NCI-H1048 (cell line): ENCODE measurements around the gene HCFC1.
A peak's percentile ranks its signal among the peaks of the same experiment; 100 is the strongest.

Experiments
- DNase-seq: peaks from one replicate; lab custom pipeline; 2025; lab: John Stamatoyannopoulos, UW

Gene HCFC1

DNA sequence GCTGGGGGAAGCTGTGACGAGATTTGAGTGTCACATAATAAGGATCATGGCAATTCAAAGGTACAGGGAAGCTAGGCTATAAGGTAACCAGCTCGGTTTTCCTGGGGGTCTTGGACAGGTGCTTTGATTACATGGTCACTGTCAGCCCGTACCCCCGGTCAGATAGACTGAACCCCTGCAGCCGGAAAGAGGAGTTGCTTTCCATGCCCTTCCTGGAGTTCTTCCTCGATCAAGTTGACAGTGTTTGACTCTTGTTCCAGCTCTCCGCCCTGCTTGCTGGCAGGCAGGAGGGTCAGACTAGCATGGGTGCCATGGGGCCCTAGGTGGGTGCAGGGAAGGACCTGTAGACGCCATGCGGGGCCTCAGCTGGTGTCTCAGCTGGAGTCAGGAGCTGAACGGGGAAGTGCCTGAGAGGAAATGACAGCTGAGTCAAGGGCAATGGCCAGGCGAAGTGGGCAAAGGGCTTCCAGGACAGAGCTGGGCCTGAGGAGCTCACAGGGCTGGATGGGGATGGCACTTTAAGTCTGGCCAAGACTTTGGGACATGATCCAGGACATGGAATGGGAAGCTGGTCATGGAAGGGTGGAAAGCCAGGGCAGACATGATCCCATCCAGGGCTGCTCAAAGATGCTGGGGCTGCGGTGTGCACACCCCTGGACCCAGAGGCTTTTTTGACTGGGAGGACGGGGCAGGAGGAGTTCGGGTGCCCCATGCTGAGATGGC, 2.5 kb upstream of the HCFC1 start:
- DNase-seq = no peak

DNA sequence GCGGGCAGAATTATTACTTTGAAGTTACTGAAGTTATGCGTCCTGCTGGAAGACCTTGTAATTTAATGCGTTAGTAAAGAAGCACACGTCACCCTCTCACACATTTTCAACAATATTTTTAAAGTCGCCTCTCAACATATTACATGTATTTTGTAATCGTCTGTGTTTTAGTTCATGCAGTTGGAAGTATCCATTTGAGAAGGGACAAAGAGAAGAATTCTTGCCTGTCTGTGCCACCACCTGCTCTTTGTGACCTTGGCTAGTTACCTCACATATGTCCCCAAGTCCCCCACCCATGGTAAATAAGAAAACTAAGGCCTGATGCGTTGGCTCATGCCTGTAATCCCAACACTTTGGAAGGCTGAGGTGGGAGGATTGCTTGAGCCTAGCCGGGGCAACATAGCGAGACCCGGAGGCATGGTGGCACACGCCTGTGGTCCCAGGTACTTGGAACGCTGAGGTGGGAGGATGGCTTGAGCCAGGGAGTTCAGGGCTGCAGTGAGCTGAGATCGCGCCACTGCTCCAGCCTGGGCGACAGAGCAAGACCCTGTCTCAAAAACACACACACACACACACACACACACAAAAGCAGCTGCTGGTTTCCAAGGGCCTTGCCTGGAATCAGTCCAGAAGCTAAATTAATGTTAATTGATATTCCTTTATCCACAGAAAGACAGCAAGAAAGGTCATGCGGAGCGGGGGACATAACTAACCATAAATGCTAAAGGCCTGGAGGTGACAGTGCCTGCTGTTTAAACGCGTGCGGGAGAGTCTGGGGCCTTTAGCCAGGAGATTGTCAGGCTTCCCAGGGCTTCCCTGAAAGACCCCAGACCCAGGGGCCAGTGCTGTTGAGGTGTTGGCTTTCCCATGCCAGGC, 1.7 kb upstream of the HCFC1 start:
- DNase-seq = no peak

DNA sequence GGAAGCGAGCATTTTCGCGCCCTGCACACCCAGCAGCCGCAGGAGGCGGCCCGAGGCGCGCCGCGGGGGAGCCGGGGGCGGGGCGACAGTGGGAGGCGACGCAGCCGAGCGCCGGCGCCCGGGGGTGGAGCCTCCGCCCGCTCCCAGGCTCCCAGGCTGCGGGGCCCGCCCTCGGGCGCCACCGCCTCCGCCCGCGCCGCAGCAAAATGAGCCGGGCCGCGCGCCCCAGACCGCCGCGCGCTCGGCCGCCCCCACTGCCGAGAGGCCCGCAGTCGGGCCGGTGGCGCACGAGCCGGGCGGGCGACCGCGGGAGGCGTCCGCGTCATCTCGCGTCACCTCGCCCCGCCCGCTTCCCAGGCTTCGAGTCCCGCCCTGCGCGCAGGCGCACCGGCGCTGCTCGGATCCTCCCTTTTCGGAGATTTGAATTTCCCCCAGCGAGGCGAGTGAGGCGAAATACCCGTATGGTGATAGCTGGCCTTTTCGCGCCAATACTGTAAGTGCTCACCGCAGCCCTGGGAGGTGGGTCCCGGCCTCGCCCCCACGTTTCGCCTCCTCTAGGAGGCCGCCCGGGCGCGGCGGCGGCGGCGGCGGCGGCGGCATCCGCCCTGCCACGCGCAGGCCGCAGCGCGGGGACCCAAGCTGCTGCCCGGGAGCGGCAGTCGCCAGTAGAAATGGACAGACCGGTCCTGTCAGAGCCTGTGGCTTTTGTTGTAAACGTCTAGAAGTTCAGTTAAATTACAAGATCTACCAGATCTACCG, 929 bp upstream of the HCFC1 start, which contains the start of gene TMEM187:
Gene TMEM187, plus strand, starts transcription at position 387 of the 759 bp plus-strand sequence. CDS start 9,309 bp downstream, outside the sequence.
- peak; percentile 67 for DNase-seq

DNA sequence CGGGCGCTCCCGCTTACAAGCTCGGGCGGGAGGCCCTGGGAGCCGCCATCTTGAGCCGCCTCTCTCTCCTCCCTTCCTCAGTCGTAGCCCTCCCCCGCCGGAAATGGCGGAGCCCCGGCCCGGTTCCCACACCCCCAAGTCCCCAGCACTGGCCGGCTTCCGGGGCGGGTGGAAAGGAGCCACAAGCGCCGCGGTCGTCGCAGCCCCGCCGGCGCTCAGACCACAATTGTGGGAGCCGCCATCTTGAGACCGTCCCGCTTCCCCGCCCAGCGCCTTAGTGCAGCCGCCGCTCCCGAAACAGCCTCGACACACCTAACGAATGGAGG, 531 bp downstream of the HCFC1 start:
- DNase-seq = peak; percentile 15

DNA sequence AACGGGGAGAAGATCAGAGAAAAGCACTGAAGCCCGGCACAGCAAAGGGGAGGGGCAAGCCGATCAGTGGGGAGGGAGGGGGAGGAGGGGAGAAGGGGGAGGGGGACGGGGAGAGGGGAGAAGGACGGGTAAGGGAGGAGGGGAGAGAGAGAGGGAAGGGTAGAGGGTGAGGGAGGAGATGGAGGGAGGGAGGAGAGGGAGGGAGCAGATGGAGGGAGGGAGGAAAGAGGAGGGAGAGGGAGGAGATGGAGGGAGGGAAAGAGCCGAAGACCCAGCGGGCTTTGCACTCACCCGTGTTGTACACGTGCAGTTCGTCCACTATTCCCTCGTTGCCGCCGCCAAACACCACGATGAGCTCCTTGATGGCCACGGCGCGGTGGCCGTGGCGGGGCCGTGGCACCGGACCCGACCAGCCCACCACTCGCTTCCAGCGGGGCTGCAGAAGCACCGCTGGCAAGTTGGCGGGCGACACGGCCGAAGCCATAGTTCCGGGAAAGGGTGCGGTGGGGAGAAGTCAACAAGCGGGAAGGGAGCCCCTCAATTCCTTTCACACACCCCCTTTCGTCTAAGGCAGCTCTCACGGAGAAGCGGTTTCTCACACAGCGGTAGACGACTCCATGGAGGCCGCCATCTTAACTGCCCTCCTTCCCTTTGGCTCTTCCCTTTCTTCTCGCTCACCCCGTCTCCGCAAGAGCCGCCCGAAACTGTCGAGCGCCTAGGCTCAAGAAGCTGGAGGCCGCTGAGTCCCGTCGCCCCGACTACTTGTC, 1.1 kb downstream of the HCFC1 start:
- no peak for DNase-seq

DNA sequence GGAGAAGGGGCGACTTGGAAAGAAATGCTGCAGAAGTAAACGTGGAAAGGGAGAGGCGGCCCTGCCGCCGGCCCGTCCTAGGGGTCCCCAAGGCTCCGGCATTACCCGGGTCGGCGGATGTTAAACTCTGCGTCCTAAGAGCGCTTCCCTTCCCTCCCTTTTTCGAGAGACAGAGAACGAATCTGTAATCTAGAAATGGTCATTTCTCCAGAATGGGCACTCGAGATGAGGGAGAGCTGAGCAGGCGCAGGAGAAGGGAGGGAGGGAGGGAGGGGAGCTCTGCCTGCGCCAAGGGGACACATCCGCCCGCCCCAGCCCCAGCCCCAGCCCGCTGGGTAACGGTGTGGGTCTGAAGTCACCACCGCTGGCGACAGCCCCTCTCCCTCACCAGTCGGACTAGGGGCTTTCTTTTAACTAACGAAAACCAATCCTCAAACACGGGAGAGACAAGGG, 1.7 kb downstream of the HCFC1 start:
- no peak for DNase-seq

DNA sequence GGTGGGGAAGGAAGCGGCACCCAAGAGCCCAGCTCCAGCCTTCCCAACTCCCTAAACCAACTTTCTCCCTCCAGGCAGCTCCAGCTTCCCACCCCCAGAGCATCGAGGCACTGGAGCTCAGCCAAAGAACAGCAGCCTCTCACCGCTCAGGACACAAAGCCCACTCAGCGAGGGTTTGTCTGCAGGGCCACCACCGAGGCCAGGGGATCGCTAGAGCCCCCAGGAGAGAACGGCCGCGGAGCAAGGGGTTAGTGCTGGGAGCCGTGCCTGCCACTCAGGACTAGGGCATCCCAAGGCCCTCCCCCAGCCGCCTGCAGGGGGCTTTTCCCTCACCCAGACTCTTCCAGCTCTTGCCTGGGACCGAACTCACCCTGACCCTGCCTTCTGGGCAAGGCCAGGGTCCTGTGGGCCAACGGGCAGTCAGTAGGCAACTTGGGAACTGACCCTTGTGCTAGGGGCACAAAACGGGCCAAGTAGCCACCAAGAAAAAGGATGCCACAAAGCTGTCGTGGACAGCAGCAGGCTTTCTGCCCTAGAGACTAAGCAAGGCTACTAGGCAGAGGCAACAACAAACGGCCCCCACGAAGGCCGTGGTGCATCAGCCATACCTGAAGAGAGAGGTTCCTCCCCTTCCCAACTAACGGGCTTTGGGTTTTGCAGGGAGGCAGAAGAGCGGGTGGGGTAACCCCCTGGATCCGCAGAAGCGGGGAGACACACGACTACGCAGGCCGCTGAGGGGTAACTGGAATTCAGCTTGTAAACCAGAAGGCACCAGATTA, 2.3 kb downstream of the HCFC1 start:
- no peak for DNase-seq

DNA sequence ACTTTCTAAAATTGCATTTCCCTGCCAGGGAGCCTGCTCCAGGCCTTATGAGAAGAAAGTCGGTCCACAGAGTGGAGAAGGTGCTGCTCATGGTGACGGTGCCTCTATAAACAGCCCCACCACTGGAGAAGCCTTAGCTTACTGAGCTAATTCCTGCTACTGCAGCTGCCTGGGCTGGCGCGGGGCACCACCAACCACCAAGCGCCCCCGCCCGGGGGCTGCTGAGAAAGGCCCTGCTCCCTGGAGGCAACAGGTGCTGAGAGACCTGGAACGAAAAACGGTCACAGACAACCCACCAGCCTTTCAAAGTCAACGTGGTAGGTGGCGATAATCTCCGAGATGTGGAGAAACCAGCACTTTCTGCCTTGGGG, 2.9 kb downstream of the HCFC1 start:
- DNase-seq = no peak

DNA sequence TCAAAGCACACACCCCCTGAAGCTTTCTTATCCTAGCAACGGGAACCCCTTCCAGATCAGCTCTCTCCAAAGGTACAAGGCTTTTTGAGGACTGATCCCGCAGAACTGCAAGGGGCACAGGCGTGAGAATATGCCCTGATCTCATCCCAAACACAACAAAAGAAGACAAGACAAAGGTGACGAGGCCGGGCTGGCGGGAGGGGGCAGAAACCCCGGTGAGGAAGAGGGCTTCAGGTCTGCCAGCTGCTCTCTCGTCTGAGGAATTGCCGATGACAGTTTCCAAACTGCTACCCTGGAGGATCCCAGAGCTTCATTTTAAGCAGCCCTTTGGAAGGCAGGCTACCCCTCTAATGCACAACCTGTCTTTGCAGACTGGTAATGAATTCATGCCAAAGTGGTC, 3.4 kb downstream of the HCFC1 start:
- DNase-seq = no peak

DNA sequence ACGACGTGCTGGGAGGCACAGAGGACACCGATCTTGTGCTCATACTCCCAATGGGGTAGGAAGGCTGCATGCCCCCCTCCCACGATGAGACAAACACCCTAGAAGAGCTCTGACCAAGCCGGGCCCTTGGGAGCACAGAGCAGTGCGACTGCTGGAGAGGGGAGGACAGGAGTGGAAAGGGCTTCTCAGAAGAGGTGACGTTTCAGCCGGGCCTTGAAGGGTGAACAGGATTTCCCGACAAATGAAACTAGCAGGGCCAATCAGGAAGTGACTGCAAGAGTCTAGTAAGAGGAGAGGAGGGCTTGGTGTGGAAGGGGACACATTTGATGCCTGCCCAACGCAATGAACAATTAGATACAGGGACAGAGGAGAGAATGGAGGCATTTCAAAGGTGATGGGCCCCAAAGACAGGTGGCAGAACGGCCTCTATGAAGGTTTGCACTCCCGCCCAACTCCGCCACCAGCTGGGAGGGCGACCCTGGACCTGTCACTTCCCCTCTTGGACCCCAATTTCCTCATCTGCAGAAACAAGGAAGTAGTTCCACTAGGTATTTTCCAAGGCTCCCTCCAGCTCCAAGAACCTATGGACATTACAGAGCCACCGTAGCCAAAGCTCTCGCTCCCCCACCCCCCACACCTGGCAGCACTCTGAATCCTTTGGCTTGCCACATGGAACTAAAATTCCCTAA, 3.9 kb downstream of the HCFC1 start:
- no peak for DNase-seq

DNA sequence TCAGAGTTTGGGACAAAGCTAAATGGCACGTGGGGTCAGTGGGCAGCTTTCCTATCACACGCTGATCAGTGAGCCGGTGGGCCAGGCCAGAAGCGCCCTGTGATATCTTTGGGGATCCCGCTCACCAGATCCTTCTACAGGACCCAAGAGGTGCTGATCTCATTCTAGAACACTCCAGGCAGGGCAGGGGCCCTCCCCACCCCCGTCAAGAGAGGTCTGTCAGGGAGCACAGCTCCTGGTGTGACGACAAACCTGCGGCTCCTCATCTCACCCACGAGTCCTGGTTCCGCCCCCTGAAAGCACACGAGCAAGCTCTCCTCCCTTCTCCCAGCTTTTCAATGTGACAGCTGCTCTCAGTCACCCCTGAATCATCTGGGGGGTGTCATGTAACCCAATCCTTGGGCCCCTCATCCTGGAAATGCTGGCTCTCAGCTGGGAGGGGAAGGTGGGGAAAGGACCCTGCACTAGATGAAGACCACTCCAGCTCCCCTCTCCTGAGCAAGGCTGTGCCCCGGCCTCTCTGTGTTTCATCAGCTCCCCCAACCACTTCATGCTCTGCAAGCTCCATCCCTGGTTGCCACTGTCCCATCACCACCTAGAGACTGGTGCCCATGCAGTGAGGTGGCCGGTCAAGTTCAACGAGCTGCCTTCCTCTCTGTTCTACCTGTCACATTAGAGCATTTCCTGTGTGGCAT, 4.6 kb downstream of the HCFC1 start:
- no peak for DNase-seq

DNA sequence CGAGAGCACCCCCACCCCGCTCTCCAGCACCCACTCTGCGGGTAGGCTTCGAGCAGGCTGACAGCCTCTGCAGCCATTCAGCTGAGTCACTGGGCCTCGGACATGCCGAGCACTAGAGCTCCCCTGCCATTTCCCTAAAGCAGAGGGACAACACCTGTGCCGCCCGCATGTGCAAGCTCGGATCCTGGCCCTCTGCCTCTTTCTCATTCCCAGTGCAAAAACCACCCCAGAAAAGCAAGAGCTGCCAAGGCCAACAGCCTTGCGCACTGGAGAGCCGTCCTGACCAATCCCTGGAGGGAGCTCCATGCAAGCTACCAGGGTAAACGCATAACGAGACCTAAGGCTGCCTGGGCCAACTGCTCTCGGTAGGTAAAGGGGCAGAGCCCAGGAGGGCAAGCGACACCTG, 5.3 kb downstream of the HCFC1 start:
- no peak for DNase-seq

DNA sequence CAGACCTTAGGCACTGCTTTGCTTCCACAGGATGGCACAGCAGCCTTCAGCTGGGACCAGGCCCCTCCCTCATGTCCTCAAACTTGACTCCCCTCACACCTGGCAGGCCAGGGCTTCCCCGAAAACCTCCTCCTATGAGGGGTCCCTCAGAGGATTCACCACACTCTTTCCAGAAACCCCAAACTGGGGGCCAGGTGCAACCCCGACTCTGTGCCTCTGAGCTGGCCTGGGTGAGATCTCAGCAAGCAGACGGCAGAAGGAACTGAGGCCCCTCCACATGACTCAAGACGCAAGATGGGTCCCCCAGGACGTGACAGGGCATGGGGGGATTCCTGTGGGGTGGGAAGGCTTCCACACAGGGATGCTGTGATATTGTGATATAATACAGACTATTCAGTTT, 6.2 kb downstream of the HCFC1 start:
- DNase-seq = no peak

DNA sequence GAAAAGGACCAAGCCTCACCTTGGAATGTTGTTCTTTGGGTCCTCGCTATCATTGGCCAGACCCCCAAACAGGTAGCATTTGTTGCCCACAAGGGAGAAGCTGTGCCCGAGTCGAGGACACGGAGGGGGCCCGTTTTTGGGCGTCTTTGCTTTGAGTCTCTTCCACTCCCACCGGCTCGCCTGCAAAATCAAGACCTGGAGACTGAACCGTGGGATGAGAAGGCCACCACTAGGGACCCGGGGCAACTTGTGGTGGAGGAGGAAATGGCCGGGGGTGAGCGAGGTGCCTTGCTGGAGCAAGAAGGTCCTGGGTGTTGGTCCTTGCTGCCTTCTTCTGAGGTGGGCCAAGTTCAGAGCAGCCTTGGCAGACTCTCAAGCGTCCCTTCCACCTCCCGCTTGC, 7.5 kb downstream of the HCFC1 start:
- no peak for DNase-seq

DNA sequence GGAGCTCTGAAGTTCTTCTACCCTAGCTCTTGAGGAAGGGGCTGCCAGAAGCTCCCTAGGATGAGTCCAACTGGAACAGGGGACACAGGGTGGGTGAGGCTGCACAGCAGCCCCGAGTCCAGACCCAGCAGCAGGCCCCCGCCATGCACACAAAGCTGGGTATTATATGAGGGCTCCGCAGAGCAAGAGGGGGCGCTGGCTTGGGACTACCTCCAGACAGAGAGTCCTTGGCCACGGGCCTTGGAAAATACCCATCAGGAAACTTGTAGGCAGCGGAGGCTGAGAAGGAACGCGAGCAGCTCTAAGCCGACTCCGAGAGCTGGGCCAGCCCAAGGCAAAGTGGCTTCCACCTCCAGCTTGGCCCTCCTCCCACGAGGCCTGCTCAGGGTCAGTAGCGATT, 8.1 kb downstream of the HCFC1 start:
- DNase-seq = no peak

DNA sequence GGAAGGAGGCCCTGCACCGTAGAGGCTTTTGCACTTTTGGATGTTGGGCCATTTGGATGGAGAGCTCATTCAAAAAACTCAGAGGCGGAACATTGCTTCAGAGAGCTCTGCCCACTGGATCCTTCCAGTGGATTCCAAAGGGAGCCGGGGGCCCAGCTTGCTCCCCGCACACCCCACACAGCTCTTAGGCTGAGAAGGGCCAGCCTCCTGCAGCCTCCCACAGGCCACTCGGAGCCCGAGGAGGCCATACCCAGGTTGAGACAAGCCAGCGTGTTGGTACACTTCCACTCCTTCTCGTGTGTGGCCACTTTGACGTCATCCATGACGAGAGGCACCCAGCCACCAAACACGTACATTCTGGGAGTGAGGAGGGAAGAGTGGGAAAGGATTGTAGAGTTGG, 10.3 kb downstream of the HCFC1 start:
- DNase-seq = no peak

DNA sequence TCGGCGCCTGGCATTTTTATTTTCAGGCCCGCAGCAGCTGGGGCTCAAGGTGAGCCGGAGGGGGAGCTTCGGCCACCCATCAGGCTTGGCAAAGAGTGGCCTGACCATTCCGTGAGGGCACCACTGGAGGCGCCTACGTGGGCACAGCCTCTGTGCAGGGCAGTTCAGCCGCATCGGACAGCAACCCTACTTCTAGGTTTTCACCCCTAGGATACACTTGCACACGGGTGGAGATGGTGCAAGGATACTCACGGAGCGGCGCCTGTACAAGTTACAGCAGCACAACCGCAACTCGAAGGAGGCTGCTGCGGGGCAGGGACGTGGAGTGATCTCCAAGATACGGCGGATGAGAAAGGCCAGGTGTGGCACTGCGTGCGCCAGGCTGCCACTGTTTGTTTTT, 10.8 kb downstream of the HCFC1 start:
- DNase-seq = no peak

DNA sequence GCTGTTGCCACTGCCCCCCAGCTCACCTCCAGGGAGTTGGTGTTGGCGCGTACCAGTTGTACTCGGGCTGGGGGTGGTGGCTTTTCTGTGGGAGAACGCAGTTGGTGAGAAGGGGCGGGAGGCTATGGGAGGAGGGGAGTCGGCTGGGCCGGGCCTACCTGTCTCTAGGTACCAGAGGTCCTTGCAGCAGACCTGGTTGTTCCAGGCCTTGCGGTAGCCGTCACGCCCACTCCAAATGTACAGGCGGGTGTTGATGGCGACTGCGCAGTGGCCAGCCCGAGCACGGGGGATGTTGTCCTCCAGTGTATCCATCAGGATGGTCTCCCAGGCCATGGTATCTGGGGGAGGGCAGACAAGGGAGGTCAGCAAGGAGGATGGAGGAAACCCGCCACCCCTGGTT, 11.5 kb downstream of the HCFC1 start:
- DNase-seq = no peak

DNA sequence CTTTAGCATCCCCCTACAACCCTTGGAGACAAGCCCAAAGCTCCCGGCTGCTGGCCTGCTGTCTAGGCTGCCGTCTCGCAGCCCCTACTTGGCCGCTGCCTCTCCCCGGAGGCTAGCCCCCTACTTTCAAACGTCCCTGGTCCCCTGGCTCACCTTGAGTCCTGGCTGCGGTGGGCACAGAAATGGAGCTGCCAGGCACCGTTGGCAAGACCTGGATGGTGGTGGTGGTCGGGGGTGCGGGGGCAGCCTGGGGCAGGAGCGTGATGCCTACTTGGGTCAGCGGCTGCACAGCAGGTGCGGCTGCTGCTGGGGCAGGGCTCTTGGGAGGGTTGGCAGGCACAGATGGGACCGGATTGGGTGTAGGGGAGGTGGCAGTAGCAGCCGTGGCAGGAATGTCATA, 12.0 kb downstream of the HCFC1 start:
- no peak for DNase-seq

DNA sequence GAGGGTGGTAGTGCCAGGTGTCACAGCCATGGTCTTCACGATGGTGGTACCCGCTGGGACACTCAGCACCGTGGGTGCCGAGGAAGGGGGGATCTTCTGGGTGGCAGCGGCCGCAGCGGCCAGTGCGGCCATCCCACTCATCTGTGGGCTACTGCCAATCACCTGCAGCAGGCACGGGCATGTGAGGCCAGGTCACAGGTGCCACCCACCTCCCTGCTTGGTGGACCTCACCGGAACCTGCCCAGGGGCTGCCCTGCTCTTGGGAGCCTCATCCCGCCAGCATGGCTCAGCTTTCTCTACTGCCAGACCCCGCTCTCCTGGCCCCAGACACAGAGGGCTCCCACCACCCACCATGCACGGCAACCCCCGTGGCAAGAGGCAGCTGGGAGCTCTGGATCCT, 13.0 kb downstream of the HCFC1 start:
- DNase-seq = no peak
